ENCODE data around the gene MAST1.

DNA sequence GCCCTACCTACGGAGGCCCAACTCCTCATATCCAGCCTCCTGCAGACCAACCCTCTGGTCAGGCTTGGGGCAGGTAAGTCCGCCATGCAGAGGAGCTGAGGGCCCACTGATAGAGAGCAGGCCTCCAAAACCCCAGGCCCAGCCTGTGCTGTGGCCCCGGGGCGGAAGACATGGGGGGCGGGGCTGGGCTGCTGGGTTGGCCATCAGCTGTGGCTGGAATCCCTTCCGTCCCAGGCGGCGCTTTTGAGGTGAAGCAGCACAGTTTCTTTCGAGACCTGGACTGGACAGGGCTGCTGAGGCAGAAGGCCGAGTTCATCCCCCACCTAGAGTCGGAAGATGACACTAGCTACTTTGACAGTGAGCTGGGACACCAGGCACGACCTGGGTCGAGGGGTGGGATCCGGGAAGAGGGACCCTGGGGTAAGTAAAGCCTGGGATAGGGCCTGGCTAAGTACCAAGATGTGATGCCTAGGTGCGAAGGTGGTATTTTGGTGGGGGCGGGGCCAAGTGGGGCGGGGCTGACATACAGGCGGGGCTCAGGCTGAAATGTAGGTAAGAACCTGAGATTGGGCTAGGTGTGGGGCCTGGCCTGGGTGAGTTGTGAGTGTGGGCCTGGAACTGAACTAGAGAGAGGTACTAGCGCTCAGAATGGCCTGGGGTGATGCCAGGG, 27.6 kb downstream of the MAST1 start:
- TF ChIP-seq, protein P1, sequence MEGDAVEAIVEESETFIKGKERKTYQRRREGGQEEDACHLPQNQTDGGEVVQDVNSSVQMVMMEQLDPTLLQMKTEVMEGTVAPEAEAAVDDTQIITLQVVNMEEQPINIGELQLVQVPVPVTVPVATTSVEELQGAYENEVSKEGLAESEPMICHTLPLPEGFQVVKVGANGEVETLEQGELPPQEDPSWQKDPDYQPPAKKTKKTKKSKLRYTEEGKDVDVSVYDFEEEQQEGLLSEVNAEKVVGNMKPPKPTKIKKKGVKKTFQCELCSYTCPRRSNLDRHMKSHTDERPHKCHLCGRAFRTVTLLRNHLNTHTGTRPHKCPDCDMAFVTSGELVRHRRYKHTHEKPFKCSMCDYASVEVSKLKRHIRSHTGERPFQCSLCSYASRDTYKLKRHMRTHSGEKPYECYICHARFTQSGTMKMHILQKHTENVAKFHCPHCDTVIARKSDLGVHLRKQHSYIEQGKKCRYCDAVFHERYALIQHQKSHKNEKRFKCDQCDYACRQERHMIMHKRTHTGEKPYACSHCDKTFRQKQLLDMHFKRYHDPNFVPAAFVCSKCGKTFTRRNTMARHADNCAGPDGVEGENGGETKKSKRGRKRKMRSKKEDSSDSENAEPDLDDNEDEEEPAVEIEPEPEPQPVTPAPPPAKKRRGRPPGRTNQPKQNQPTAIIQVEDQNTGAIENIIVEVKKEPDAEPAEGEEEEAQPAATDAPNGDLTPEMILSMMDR (IDR thresholded peaks at IDR 0.05): no peak
- TF ChIP-seq POLR2A (IDR thresholded peaks at IDR 0.05): no peak

Measured in adrenal gland (tissue), 5 donors.